ENCODE results near the gene REEP3.

REEP3 gene

GRCh38 chr10:63644418-63645142 lies 123.4 kb downstream of the REEP3 start:
- ATAC-seq (ENCODE audit: insufficient read depth, low read depth) (no peak), DNase-seq (no peak)
- Histone ChIP-seq H3K9me3 (ENCODE audit: insufficient read depth, low read length, severe bottlenecking) (no peaks in the 10 kb centered on the region), H3K27me3 (ENCODE audit: insufficient read depth, low read length, poor library complexity) (peaks cover 13% of the 10 kb centered on the region), H2AFZ (ENCODE audit: low read depth, low read length) (no peak overlapping the region), H3K36me3 (ENCODE audit: insufficient read depth, low read length) (no peaks in the 10 kb centered on the region), H3K79me2 (ENCODE audit: insufficient read depth, low read length) (no peaks in the 10 kb centered on the region), H3K4me3 (ENCODE audit: low read depth in 1 of 2, low read length in 2 of 2) (no peak overlapping the region), H4K20me1 (ENCODE audit: insufficient read depth, low read length) (no peaks in the 10 kb centered on the region), H3K9ac (ENCODE audit: low read depth, low read length) (no peak overlapping the region), H3K4me2 (ENCODE audit: insufficient read depth, low read length) (no peak overlapping the region), H3K4me1 (ENCODE audit: insufficient read depth, low read length) (no peaks in the 10 kb centered on the region), H3K27ac (ENCODE audit: low read length) (no peak overlapping the region)
- TF ChIP-seq EZH2 (IDR thresholded peaks at IDR 0.05; ENCODE audit: borderline replicate concordance, low read depth, low read length, severe bottlenecking), result no peak
- no peak for TF ChIP-seq CTCF (IDR thresholded peaks at IDR 0.05; ENCODE audit: borderline replicate concordance, extremely low read depth, low read length, poor library complexity, severe bottlenecking)

GRCh38 chr10:63645195-63645594 lies 124.0 kb downstream of the REEP3 start:
- Histone ChIP-seq H4K20me1 (ENCODE audit: insufficient read depth, low read length) (no peaks in the 10 kb centered on the region), H3K9ac (ENCODE audit: low read depth, low read length) (no peak overlapping the region), H3K79me2 (ENCODE audit: insufficient read depth, low read length) (no peaks in the 10 kb centered on the region), H3K9me3 (ENCODE audit: insufficient read depth, low read length, severe bottlenecking) (no peaks in the 10 kb centered on the region), H3K4me3 (ENCODE audit: low read depth in 1 of 2, low read length in 2 of 2) (no peak overlapping the region), H3K4me1 (ENCODE audit: insufficient read depth, low read length) (no peaks in the 10 kb centered on the region), H2AFZ (ENCODE audit: low read depth, low read length) (no peak overlapping the region), H3K36me3 (ENCODE audit: insufficient read depth, low read length) (no peaks in the 10 kb centered on the region), H3K27ac (ENCODE audit: low read length) (no peak overlapping the region), H3K4me2 (ENCODE audit: insufficient read depth, low read length) (no peak overlapping the region), H3K27me3 (ENCODE audit: insufficient read depth, low read length, poor library complexity) (peaks cover 13% of the 10 kb centered on the region)
- no peak for TF ChIP-seq CTCF (IDR thresholded peaks at IDR 0.05; ENCODE audit: borderline replicate concordance, extremely low read depth, low read length, poor library complexity, severe bottlenecking)
- TF ChIP-seq EZH2 (IDR thresholded peaks at IDR 0.05; ENCODE audit: borderline replicate concordance, low read depth, low read length, severe bottlenecking), result no peak
- ATAC-seq (ENCODE audit: insufficient read depth, low read depth) (no peak), DNase-seq (no peak)

GRCh38 chr10:63646491-63646890 lies 125.3 kb downstream of the REEP3 start:
- DNase-seq (no peak), ATAC-seq (ENCODE audit: insufficient read depth, low read depth) (no peak)
- Histone ChIP-seq H3K4me3 (ENCODE audit: low read depth in 1 of 2, low read length in 2 of 2) (no peak overlapping the region), H4K20me1 (ENCODE audit: insufficient read depth, low read length) (no peaks in the 10 kb centered on the region), H3K4me2 (ENCODE audit: insufficient read depth, low read length) (no peak overlapping the region), H3K27me3 (ENCODE audit: insufficient read depth, low read length, poor library complexity) (peaks cover 13% of the 10 kb centered on the region), H3K9me3 (ENCODE audit: insufficient read depth, low read length, severe bottlenecking) (no peaks in the 10 kb centered on the region), H3K36me3 (ENCODE audit: insufficient read depth, low read length) (no peaks in the 10 kb centered on the region), H3K4me1 (ENCODE audit: insufficient read depth, low read length) (no peaks in the 10 kb centered on the region), H2AFZ (ENCODE audit: low read depth, low read length) (no peak overlapping the region), H3K9ac (ENCODE audit: low read depth, low read length) (no peak overlapping the region), H3K27ac (ENCODE audit: low read length) (no peak overlapping the region), H3K79me2 (ENCODE audit: insufficient read depth, low read length) (no peaks in the 10 kb centered on the region)
- no peak for TF ChIP-seq EZH2 (IDR thresholded peaks at IDR 0.05; ENCODE audit: borderline replicate concordance, low read depth, low read length, severe bottlenecking)
- no peak for TF ChIP-seq CTCF (IDR thresholded peaks at IDR 0.05; ENCODE audit: borderline replicate concordance, extremely low read depth, low read length, poor library complexity, severe bottlenecking)

Measured in DND-41 (cell line).